Gastroesophageal sphincter (tissue), 4 donors: ENCODE data around the gene ZNF280A. TPM values are rescaled to one million over a fixed set of nuclear protein-coding genes. Genes with fewer than 3 reads are reported as not detected.
"Not testable (repeated sequence)": the region's sequence is repeated elsewhere in the genome, so short reads cannot be mapped to it uniquely, and the experiment has no call there.

Experiments
- ATAC-seq: fragments of 150-250 bp; one replicate; pipeline ENCODE4 v1.9.1; 2016; ENCODE audit warnings: mild to moderate bottlenecking, moderate library complexity
- H3K27ac ChIP-seq, 4 donors: fragments of 200-600 bp; sonication (generic) in 3 of 4; 1 replicate in 3 of 4; 2 replicates in 1 of 4; pipeline ENCODE4 v1.5.1; 2016 to 2019
- H3K27me3 ChIP-seq: fragments of 200-600 bp; sonication (generic); one replicate; pipeline ENCODE4 v1.5.1; 2019
- H3K36me3 ChIP-seq, 2 donors: fragments of 200-600 bp; sonication (generic); one replicate each; pipeline ENCODE4 v1.5.1; 2019; ENCODE audit warnings: control low read depth in 1 of 2
- H3K4me1 ChIP-seq, 3 donors: fragments of 200-600 bp; sonication (generic); 1 replicate in 2 of 3; 2 replicates in 1 of 3; pipeline ENCODE4 v1.5.1; 2016 to 2019; ENCODE audit warnings: control low read depth in 2 of 3
- H3K4me3 ChIP-seq, 2 donors: fragments of 200-600 bp; sonication (generic); one replicate each; pipeline ENCODE4 v1.5.1; 2019; ENCODE audit warnings: mild to moderate bottlenecking in 1 of 2, moderate library complexity in 1 of 2
- H3K9me3 ChIP-seq, 3 donors: fragments of 200-600 bp; sonication (generic); one replicate each; pipeline ENCODE4 v1.5.1; 2017 to 2019; ENCODE audit warnings: control low read depth in 2 of 3
- EP300 ChIP-seq: sonication (generic); formaldehyde crosslinking; IDR thresholded peaks from one replicate; pipeline ENCODE4 v1.6.1; 2017; ENCODE audit warnings: antibody characterized with exemption, mild to moderate bottlenecking
- POLR2A ChIP-seq, 2 donors: fragments of 450-650 bp; IDR thresholded peaks; one replicate each; pipeline ENCODE4 v1.6.1; 2017; ENCODE audit warnings: antibody characterized with exemption in 2 of 2, mild to moderate bottlenecking in 2 of 2, moderate library complexity in 1 of 2
- POLR2AphosphoS5 ChIP-seq: sonication (generic); formaldehyde crosslinking; IDR thresholded peaks from one replicate; pipeline ENCODE4 v1.6.1; 2017; ENCODE audit warnings: antibody characterized with exemption
- WGBS, 2 donors: methylation state at CpG; one replicate each; pipeline ENCODE4 v1.1.5; 2018; ENCODE audit warnings: low coverage in 1 of 2; 5-methylcytosine and 5-hydroxymethylcytosine counted together
- total RNA-seq, 4 donors: library from RNA; depleted of rRNA; stranded (reverse); fragments of >200 nt; gene quantifications; one replicate each; pipeline ENCODE4 v1.1.0, GENCODE V29; 2016
- TF ChIP-seq, protein P1 (sequence below), 4 experiments: fragments of 200-600 bp in 2 of 4; fragments of 450-650 bp in 2 of 4; sonication (generic) in 1 of 4; IDR thresholded peaks; one replicate each; pipeline ENCODE4 v1.5.1; 2017 to 2019; ENCODE audit warnings: antibody characterized with exemption in 4 of 4, mild to moderate bottlenecking in 2 of 4, moderate library complexity in 2 of 4

Gene ZNF280A
- total RNA-seq, 4 donors from 2014 or later, result not detected

DNA sequence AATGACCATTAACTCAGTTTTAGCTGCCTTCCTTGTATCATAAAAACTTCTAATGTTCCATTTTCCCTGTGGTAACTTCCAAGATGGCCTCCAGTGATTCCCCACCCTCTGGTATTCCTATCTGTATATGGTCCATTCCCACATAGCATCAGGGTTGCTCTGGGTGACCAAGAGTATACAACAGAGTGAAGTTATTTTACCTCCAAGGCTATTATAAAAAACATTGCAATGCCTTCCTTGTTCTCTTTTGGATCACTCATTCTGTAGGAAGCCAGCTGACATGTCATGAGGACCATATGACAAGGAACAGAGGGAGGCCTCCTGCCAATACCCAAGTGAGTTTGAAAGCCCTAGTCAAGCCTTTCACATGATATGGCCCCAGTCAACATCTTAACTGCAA lies 41.6 kb downstream of the ZNF280A start:
- Histone ChIP-seq H3K4me1 (no peaks in the 10 kb centered on the region), H3K36me3 (no peaks in the 10 kb centered on the region), H3K27ac (no peak overlapping the region), H3K27me3 (no peaks in the 10 kb centered on the region), H3K4me3 (no peak overlapping the region), H3K9me3 (no peaks in the 10 kb centered on the region)
- TF ChIP-seq, protein P1, sequence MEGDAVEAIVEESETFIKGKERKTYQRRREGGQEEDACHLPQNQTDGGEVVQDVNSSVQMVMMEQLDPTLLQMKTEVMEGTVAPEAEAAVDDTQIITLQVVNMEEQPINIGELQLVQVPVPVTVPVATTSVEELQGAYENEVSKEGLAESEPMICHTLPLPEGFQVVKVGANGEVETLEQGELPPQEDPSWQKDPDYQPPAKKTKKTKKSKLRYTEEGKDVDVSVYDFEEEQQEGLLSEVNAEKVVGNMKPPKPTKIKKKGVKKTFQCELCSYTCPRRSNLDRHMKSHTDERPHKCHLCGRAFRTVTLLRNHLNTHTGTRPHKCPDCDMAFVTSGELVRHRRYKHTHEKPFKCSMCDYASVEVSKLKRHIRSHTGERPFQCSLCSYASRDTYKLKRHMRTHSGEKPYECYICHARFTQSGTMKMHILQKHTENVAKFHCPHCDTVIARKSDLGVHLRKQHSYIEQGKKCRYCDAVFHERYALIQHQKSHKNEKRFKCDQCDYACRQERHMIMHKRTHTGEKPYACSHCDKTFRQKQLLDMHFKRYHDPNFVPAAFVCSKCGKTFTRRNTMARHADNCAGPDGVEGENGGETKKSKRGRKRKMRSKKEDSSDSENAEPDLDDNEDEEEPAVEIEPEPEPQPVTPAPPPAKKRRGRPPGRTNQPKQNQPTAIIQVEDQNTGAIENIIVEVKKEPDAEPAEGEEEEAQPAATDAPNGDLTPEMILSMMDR (IDR thresholded peaks at IDR 0.05), result no peak
- no peak for TF ChIP-seq EP300
- no peak for TF ChIP-seq POLR2AphosphoS5
- no peak for ATAC-seq

DNA sequence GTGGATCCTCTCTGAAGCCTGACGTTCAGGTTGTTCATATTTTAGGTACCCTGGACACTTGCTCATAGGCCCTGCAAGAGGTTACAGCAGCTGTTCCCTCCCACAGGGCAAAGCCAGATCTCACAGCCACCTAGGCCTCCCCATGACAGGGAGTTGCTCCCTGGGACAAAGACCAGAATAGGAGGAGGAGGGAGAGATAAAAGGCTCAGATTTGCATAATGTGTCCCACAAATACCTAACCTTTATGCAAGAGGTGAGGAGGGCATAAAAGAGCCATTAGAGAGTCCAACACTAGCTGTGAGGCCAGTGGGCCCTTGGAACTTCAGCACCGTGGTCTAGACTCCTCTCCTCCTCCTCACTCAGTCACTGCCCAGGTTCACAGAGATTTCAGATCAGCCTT lies 45.3 kb downstream of the ZNF280A start:
- Histone ChIP-seq H3K4me1 (no peaks in the 10 kb centered on the region), H3K36me3 (no peaks in the 10 kb centered on the region), H3K27me3 (no peaks in the 10 kb centered on the region), H3K4me3 (no peak overlapping the region), H3K9me3 (peaks cover 0 to 4% (median 0%) of the 10 kb centered on the region in 3 donors), H3K27ac (no peak overlapping the region)
- WGBS, 2 donors, result 47 to 67% methylated on average over 2 of the region's 2 CpGs
- ATAC-seq, result no peak
- TF ChIP-seq POLR2A (IDR thresholded peaks at IDR 0.05) (no peak), EP300 (no peak), POLR2AphosphoS5 (no peak)
- TF ChIP-seq, protein P1 (IDR thresholded peaks at IDR 0.05), result no peak

DNA sequence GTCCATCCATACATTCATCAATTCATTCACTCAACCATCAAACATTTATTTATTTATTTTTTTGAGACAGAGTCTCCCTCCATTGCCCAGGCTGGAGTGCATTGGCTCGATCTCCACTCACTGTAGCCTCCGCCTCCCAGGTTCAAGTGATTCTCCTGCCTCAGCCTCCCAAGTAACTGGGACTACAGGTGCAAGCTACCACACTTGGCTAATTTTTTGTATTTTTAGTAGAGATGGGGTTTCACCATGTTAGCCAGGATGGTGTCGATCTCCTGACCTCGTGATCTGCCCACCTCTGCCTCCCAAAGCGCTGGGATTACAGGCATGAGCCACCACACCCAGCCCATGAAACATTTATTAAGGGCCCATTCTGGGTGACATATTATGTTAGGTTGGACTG lies 49.0 kb downstream of the ZNF280A start:
- not testable (repeated sequence) for H3K27ac ChIP-seq, H3K4me3 ChIP-seq, H3K27me3 ChIP-seq, H3K4me1 ChIP-seq, ATAC-seq, H3K36me3 ChIP-seq
- 94 to 96% methylated on average over 3 to 4 of the region's 5 CpGs for whole genome bisulfite sequencing, 2 donors
- peaks cover 0 to 21% (median 0%) of the 10 kb centered on the region in 3 donors for H3K9me3 ChIP-seq

DNA sequence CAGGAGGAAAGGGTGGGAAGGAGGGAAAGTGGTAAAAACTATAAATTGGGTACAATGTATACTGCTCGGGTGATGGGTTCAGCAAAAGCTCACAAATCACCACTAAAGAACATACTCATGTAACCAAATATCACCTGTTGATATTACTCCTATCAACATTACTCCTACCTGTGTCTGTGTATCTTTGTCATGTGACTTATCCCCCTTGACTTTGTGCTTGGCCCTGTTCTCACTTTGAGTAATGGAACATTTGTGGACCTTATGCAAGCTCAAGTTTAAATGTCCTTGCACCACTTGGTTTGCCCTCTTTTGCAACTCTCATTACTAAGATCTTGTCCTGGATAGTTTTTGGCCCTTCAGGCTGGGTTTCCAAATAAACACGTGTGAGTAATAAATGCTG lies 50.5 kb downstream of the ZNF280A start:
- Histone ChIP-seq H3K36me3 (no peaks in the 10 kb centered on the region), H3K27me3 (peaks cover 17% of the 10 kb centered on the region), H3K27ac (no peak overlapping the region), H3K9me3 (peaks cover 0 to 21% (median 0%) of the 10 kb centered on the region in 3 donors), H3K4me1 (no peaks in the 10 kb centered on the region), H3K4me3 (no peak overlapping the region)
- ATAC-seq, result no peak
- WGBS, 2 donors, result 74 to 85% methylated on average over 2 of the region's 2 CpGs
- TF ChIP-seq, protein P1 (IDR thresholded peaks at IDR 0.05), result no peak

DNA sequence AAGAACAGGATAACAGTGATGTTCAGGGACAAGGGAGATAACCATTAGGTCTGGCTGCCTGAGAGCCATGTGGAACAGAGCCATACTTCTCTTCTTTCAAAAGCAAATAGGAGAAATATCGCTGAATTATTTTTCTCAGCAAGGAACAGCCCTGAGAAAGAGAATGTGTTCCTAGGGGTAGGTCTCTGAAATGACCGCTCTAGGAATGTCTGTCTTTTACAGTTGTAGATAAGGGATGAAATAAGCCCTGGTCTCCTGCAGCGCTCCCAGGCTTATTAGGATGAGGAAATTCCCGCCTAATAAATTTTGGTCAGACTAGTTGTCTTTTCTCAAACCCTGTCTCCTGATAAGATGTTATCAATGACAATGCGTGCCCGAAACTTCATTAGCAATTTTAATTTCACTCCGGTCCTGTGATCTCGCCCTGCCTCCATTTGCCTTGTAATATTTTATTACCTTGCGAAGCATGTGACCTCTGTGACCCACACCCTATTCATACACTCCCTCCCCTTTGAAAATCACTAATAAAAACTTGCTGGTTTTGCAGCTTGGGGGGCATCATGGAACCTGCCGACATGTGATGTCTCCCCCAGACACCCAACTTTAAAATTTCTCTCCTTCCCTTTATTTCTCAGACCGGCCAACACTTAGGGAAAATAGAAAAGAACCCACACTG lies 51.1 kb downstream of the ZNF280A start:
- H3K36me3 ChIP-seq, H3K4me1 ChIP-seq, ATAC-seq, H3K4me3 ChIP-seq, H3K27ac ChIP-seq: not testable (repeated sequence)
- WGBS, 2 donors, result 87 to 95% methylated on average over 7 to 11 of the region's 11 CpGs
- Histone ChIP-seq H3K9me3 (peaks cover 0 to 21% (median 0%) of the 10 kb centered on the region in 3 donors), H3K27me3 (peaks cover 23% of the 10 kb centered on the region)

DNA sequence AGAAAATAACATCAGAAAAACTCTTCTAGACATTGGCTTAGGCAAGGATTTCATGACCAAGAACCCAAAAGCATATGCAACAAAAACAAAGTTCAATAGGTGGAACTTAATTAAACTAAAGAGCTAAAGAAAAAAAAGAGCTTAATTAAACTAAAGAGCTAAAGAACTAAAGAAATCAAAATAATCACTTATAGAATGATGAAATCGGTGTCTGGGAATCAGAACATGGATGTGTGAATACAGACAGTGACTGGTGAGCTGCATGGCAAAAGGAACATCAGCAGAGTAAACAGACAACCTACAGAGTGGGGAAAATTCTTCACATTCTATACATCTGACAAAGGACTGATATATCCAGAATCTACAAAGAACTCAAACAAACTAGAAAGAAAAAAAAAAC lies 53.0 kb downstream of the ZNF280A start:
- no peak overlapping the region for H3K27ac ChIP-seq
- H3K9me3 ChIP-seq, result peaks cover 0 to 21% (median 0%) of the 10 kb centered on the region in 3 donors
- H3K4me3 ChIP-seq, result no peak overlapping the region
- 35 to 80% methylated on average over 1 of the region's 1 CpG for WGBS, 2 donors
- no peaks in the 10 kb centered on the region for H3K36me3 ChIP-seq
- H3K4me1 ChIP-seq, result no peaks in the 10 kb centered on the region
- peaks cover 40% of the 10 kb centered on the region for H3K27me3 ChIP-seq
- no peak for ATAC-seq
- TF ChIP-seq EP300 (no peak), POLR2A (IDR thresholded peaks at IDR 0.05) (no peak), POLR2AphosphoS5 (no peak)
- TF ChIP-seq, protein P1 (IDR thresholded peaks at IDR 0.05), result no peak
